NCI-H82 treated with DMSO at 0.1 percent for 48 hours (cell line): ENCODE results near the gene ITGAL.
"Not testable (repeated sequence)": the region's sequence is repeated elsewhere in the genome, so short reads cannot be mapped to it uniquely, and the experiment has no call there.

Experiments used
- DNase-seq: peaks from one replicate; lab custom pipeline; 2025; ENCODE audit not compliant: unreplicated experiment; lab: John Stamatoyannopoulos, UW

ITGAL gene

GRCh38 chr16:30472328-30472942 is at the start of gene ITGAL:
Gene ITGAL (plus strand): TSS chr16:30472742. CDS start chr16:30472838, 96 bp downstream.
- no peak for DNase-seq

- DNase-seq = no peak
Observed at GRCh38 chr16:30428055-30428454, 44.5 kb upstream of the ITGAL start.

- DNase-seq = no peak
Observed at GRCh38 chr16:30429418-30429677, 43.2 kb upstream of the ITGAL start.

- DNase-seq = peak; percentile 99
Observed at GRCh38 chr16:30429678-30430427, 42.7 kb upstream of the ITGAL start, which contains the start of gene DCTPP1. Gene DCTPP1 (minus strand): TSS chr16:30430030. CDS start chr16:30429980, 50 bp downstream.

- no peak for DNase-seq
Observed at GRCh38 chr16:30430428-30430970, 42.0 kb upstream of the ITGAL start.

GRCh38 chr16:30434852-30435251 is 37.7 kb upstream of the ITGAL start:
- DNase-seq = no peak

GRCh38 chr16:30437511-30438046 is 35.0 kb upstream of the ITGAL start:
- no peak for DNase-seq

GRCh38 chr16:30438835-30439234 is 33.7 kb upstream of the ITGAL start:
- no peak for DNase-seq

GRCh38 chr16:30439720-30440348 is 32.7 kb upstream of the ITGAL start:
- DNase-seq = no peak

GRCh38 chr16:30443631-30444030 is 28.9 kb upstream of the ITGAL start:
- no peak for DNase-seq

GRCh38 chr16:30444231-30445148 is 28.1 kb upstream of the ITGAL start:
- no peak for DNase-seq

- DNase-seq = no peak
Observed at GRCh38 chr16:30445149-30445407, 27.5 kb upstream of the ITGAL start.

- DNase-seq = peak; percentile 82
Observed at GRCh38 chr16:30445408-30446202, 26.9 kb upstream of the ITGAL start, which contains the start of gene SEPHS2. Gene SEPHS2 (minus strand): TSS chr16:30445874. CDS start chr16:30445727, 147 bp downstream.

GRCh38 chr16:30446203-30446595 is 26.3 kb upstream of the ITGAL start:
- no peak for DNase-seq

- DNase-seq = no peak
Observed at GRCh38 chr16:30447512-30448226, 24.9 kb upstream of the ITGAL start.

GRCh38 chr16:30449116-30449435 is 23.5 kb upstream of the ITGAL start:
- DNase-seq = no peak

GRCh38 chr16:30452709-30453580 is 19.6 kb upstream of the ITGAL start:
- not testable (repeated sequence) for DNase-seq

GRCh38 chr16:30456302-30456701 is 16.2 kb upstream of the ITGAL start:
- DNase-seq = no peak

GRCh38 chr16:30457256-30457655 is 15.3 kb upstream of the ITGAL start:
- no peak for DNase-seq
